Measurements from ENCODE around the gene AP2A1. TPM values are rescaled to one million over a fixed set of nuclear protein-coding genes. Genes with fewer than 3 reads are reported as not detected.

Gene AP2A1
- total RNA-seq, 1 experiment from 2014 or later = 119 TPM

DNA sequence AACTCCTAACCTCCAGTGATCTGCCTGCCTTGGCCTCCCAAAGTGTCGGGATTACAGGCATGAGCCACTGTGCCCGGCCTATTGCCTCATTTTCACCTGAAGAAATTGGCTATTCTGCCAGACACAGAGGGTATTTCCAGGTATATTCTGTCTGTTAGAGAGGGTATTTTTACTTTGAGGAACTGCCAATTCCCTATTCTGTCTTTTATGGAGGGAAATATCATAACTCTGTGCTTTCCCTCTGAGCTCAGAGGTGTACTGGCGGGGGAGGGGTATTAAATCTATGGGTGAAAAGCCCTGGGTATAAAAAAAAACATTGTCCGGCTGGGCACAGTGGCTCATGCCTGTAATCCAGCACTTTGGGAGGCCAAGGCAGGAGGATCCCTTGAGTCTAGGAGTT, 28.5 kb upstream of the AP2A1 start:
- Mint-ChIP-seq H3K4me1 (no peaks in the 10 kb centered on the region), H3K27me3 (ENCODE audit: low read depth) (no peaks in the 10 kb centered on the region; the same call in 1 of the 2 replicates), H3K27ac (no peak overlapping the region), H3K4me3 (no peak overlapping the region), H3K9me3 (no peaks in the 10 kb centered on the region), H3K36me3 (no peaks in the 10 kb centered on the region)
- ATAC-seq = no peak
- TF ChIP-seq NR1H2 (CRISPR knock-in tag; IDR thresholded peaks at IDR 0.05) (no peak), FOXP1 (CRISPR knock-in tag; IDR thresholded peaks at IDR 0.05; ENCODE audit: borderline replicate concordance) (no peak), JAZF1 (CRISPR knock-in tag; IDR thresholded peaks at IDR 0.05) (no peak), ZNF671 (CRISPR knock-in tag; IDR thresholded peaks at IDR 0.05) (no peak), TP53 (CRISPR knock-in tag; IDR thresholded peaks at IDR 0.05) (no peak), SOX15 (CRISPR knock-in tag; IDR thresholded peaks at IDR 0.05) (no peak), TEAD1 (CRISPR knock-in tag; IDR thresholded peaks at IDR 0.05) (no peak), ZNF219 (CRISPR knock-in tag; IDR thresholded peaks at IDR 0.05; ENCODE audit: borderline replicate concordance) (no peak), RORB (CRISPR knock-in tag; IDR thresholded peaks at IDR 0.05) (no peak), ZNF232 (CRISPR knock-in tag; IDR thresholded peaks at IDR 0.05) (no peak), OVOL2 (CRISPR knock-in tag; IDR thresholded peaks at IDR 0.05; ENCODE audit: borderline replicate concordance) (no peak), CBFB (CRISPR knock-in tag; IDR thresholded peaks at IDR 0.05; ENCODE audit: low read depth) (no peak)
- TF ChIP-seq, protein P1, sequence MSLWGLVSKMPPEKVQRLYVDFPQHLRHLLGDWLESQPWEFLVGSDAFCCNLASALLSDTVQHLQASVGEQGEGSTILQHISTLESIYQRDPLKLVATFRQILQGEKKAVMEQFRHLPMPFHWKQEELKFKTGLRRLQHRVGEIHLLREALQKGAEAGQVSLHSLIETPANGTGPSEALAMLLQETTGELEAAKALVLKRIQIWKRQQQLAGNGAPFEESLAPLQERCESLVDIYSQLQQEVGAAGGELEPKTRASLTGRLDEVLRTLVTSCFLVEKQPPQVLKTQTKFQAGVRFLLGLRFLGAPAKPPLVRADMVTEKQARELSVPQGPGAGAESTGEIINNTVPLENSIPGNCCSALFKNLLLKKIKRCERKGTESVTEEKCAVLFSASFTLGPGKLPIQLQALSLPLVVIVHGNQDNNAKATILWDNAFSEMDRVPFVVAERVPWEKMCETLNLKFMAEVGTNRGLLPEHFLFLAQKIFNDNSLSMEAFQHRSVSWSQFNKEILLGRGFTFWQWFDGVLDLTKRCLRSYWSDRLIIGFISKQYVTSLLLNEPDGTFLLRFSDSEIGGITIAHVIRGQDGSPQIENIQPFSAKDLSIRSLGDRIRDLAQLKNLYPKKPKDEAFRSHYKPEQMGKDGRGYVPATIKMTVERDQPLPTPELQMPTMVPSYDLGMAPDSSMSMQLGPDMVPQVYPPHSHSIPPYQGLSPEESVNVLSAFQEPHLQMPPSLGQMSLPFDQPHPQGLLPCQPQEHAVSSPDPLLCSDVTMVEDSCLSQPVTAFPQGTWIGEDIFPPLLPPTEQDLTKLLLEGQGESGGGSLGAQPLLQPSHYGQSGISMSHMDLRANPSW (CRISPR knock-in tag; conservative IDR thresholded peaks at IDR 0.05; ENCODE audit: low read depth) = no peak
- TF ChIP-seq, protein P2, sequence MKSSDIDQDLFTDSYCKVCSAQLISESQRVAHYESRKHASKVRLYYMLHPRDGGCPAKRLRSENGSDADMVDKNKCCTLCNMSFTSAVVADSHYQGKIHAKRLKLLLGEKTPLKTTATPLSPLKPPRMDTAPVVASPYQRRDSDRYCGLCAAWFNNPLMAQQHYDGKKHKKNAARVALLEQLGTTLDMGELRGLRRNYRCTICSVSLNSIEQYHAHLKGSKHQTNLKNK (CRISPR knock-in tag; IDR thresholded peaks at IDR 0.05) = no peak
- TF ChIP-seq, protein P3, sequence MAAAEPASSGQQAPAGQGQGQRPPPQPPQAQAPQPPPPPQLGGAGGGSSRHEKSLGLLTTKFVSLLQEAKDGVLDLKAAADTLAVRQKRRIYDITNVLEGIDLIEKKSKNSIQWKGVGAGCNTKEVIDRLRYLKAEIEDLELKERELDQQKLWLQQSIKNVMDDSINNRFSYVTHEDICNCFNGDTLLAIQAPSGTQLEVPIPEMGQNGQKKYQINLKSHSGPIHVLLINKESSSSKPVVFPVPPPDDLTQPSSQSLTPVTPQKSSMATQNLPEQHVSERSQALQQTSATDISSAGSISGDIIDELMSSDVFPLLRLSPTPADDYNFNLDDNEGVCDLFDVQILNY (CRISPR knock-in tag; IDR thresholded peaks at IDR 0.05) = no peak
- TF ChIP-seq, protein P4, sequence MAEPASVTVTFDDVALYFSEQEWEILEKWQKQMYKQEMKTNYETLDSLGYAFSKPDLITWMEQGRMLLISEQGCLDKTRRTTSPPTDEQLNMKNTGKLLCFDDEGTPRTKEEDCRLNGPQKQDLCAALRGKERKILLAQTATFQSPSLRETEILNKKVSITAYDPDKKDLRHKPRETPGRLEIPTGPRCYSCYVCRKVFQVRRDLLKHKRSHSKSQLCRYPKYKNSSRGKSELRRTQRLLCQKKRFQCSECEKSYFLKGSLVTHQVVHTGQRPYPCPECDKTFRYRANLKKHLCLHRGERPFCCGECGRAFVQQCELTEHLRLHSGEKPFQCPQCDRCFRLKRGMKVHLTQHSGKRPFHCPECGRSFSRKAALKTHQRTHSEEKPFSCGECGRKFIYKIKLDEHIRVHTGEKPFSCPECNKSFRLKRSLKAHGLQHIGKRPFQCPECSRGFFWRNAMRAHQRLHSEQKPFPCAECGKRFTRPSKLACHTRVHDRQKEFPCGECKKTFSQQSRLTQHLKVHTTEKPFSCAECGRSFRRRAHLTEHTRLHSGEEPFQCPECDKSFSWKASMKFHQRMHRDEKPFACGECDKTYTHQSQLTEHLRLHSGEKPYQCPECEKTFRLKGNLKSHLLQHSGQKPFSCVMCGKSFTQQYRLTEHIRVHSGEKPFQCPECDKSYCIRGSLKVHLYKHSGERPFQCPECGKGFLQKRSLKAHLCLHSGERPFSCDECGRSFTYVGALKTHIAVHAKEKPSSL (CRISPR knock-in tag; conservative IDR thresholded peaks at IDR 0.05) = no peak
- TF ChIP-seq, protein P5, sequence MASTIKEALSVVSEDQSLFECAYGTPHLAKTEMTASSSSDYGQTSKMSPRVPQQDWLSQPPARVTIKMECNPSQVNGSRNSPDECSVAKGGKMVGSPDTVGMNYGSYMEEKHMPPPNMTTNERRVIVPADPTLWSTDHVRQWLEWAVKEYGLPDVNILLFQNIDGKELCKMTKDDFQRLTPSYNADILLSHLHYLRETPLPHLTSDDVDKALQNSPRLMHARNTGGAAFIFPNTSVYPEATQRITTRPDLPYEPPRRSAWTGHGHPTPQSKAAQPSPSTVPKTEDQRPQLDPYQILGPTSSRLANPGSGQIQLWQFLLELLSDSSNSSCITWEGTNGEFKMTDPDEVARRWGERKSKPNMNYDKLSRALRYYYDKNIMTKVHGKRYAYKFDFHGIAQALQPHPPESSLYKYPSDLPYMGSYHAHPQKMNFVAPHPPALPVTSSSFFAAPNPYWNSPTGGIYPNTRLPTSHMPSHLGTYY (CRISPR knock-in tag; IDR thresholded peaks at IDR 0.05) = no peak
- TF ChIP-seq, protein P6, sequence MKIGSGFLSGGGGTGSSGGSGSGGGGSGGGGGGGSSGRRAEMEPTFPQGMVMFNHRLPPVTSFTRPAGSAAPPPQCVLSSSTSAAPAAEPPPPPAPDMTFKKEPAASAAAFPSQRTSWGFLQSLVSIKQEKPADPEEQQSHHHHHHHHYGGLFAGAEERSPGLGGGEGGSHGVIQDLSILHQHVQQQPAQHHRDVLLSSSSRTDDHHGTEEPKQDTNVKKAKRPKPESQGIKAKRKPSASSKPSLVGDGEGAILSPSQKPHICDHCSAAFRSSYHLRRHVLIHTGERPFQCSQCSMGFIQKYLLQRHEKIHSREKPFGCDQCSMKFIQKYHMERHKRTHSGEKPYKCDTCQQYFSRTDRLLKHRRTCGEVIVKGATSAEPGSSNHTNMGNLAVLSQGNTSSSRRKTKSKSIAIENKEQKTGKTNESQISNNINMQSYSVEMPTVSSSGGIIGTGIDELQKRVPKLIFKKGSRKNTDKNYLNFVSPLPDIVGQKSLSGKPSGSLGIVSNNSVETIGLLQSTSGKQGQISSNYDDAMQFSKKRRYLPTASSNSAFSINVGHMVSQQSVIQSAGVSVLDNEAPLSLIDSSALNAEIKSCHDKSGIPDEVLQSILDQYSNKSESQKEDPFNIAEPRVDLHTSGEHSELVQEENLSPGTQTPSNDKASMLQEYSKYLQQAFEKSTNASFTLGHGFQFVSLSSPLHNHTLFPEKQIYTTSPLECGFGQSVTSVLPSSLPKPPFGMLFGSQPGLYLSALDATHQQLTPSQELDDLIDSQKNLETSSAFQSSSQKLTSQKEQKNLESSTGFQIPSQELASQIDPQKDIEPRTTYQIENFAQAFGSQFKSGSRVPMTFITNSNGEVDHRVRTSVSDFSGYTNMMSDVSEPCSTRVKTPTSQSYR (CRISPR knock-in tag; IDR thresholded peaks at IDR 0.05) = no peak
- TF ChIP-seq, protein P7, sequence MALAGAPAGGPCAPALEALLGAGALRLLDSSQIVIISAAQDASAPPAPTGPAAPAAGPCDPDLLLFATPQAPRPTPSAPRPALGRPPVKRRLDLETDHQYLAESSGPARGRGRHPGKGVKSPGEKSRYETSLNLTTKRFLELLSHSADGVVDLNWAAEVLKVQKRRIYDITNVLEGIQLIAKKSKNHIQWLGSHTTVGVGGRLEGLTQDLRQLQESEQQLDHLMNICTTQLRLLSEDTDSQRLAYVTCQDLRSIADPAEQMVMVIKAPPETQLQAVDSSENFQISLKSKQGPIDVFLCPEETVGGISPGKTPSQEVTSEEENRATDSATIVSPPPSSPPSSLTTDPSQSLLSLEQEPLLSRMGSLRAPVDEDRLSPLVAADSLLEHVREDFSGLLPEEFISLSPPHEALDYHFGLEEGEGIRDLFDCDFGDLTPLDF (CRISPR knock-in tag; IDR thresholded peaks at IDR 0.05) = no peak
- TF ChIP-seq, protein P8, sequence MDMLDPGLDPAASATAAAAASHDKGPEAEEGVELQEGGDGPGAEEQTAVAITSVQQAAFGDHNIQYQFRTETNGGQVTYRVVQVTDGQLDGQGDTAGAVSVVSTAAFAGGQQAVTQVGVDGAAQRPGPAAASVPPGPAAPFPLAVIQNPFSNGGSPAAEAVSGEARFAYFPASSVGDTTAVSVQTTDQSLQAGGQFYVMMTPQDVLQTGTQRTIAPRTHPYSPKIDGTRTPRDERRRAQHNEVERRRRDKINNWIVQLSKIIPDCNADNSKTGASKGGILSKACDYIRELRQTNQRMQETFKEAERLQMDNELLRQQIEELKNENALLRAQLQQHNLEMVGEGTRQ (CRISPR knock-in tag; IDR thresholded peaks at IDR 0.05) = no peak
- CTCF ChIA-PET = interaction anchor here (1.3 kb wide), 1 partner anchor 20 kb away, joined by 4 read pairs; no protein-coding TSS in a partner anchor
- POLR2A ChIA-PET = no interaction called here
- no peak for DNase-seq (ENCODE audit: low spot score)
